Measurements from ENCODE around the gene PON1. TPM values are rescaled to one million over a fixed set of nuclear protein-coding genes. Genes with fewer than 3 reads are reported as not detected.

PON1 gene
- total and polyA plus RNA-seq, 2 of the 8 experiments (the other 6 are each of a cell fraction or from before 2014, with no cell fraction given): not detected

DNA sequence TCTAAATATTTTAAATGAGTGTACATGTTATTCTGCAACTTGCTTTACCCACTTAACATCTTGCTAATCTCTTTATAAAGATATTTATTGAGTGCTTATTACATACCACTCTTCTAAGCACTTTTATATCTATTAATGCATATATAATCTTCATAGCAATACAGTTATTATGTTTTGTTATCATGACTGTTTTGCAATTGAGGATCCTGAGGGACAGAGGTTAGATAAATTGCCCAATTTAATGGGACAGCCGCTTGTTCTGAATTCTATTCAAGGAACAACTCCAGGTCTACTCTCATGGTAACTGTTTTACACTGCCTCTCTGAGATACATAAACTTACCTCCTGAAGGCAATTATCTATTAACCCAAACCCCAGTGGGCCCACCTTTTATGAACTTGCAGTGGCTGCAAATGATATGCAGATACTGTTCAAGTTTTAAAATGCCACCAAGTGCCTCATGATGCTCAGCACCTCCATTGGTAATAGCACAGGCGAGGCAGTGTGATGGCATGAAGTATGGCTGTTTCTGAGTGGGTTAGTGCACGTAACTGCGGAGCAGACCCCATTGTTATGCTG, 60.5 kb downstream of the PON1 start (continued):
- TF ChIP-seq, protein P1, sequence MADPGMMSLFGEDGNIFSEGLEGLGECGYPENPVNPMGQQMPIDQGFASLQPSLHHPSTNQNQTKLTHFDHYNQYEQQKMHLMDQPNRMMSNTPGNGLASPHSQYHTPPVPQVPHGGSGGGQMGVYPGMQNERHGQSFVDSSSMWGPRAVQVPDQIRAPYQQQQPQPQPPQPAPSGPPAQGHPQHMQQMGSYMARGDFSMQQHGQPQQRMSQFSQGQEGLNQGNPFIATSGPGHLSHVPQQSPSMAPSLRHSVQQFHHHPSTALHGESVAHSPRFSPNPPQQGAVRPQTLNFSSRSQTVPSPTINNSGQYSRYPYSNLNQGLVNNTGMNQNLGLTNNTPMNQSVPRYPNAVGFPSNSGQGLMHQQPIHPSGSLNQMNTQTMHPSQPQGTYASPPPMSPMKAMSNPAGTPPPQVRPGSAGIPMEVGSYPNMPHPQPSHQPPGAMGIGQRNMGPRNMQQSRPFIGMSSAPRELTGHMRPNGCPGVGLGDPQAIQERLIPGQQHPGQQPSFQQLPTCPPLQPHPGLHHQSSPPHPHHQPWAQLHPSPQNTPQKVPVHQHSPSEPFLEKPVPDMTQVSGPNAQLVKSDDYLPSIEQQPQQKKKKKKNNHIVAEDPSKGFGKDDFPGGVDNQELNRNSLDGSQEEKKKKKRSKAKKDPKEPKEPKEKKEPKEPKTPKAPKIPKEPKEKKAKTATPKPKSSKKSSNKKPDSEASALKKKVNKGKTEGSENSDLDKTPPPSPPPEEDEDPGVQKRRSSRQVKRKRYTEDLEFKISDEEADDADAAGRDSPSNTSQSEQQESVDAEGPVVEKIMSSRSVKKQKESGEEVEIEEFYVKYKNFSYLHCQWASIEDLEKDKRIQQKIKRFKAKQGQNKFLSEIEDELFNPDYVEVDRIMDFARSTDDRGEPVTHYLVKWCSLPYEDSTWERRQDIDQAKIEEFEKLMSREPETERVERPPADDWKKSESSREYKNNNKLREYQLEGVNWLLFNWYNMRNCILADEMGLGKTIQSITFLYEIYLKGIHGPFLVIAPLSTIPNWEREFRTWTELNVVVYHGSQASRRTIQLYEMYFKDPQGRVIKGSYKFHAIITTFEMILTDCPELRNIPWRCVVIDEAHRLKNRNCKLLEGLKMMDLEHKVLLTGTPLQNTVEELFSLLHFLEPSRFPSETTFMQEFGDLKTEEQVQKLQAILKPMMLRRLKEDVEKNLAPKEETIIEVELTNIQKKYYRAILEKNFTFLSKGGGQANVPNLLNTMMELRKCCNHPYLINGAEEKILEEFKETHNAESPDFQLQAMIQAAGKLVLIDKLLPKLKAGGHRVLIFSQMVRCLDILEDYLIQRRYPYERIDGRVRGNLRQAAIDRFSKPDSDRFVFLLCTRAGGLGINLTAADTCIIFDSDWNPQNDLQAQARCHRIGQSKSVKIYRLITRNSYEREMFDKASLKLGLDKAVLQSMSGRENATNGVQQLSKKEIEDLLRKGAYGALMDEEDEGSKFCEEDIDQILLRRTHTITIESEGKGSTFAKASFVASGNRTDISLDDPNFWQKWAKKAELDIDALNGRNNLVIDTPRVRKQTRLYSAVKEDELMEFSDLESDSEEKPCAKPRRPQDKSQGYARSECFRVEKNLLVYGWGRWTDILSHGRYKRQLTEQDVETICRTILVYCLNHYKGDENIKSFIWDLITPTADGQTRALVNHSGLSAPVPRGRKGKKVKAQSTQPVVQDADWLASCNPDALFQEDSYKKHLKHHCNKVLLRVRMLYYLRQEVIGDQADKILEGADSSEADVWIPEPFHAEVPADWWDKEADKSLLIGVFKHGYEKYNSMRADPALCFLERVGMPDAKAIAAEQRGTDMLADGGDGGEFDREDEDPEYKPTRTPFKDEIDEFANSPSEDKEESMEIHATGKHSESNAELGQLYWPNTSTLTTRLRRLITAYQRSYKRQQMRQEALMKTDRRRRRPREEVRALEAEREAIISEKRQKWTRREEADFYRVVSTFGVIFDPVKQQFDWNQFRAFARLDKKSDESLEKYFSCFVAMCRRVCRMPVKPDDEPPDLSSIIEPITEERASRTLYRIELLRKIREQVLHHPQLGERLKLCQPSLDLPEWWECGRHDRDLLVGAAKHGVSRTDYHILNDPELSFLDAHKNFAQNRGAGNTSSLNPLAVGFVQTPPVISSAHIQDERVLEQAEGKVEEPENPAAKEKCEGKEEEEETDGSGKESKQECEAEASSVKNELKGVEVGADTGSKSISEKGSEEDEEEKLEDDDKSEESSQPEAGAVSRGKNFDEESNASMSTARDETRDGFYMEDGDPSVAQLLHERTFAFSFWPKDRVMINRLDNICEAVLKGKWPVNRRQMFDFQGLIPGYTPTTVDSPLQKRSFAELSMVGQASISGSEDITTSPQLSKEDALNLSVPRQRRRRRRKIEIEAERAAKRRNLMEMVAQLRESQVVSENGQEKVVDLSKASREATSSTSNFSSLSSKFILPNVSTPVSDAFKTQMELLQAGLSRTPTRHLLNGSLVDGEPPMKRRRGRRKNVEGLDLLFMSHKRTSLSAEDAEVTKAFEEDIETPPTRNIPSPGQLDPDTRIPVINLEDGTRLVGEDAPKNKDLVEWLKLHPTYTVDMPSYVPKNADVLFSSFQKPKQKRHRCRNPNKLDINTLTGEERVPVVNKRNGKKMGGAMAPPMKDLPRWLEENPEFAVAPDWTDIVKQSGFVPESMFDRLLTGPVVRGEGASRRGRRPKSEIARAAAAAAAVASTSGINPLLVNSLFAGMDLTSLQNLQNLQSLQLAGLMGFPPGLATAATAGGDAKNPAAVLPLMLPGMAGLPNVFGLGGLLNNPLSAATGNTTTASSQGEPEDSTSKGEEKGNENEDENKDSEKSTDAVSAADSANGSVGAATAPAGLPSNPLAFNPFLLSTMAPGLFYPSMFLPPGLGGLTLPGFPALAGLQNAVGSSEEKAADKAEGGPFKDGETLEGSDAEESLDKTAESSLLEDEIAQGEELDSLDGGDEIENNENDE (IDR thresholded peaks at IDR 0.05; ENCODE audit: insufficient replicate concordance, low read length): no peak
- TF ChIP-seq PHF8 (conservative IDR thresholded peaks at IDR 0.05; ENCODE audit: low read depth, low read length) (no peak), CBX8 (IDR thresholded peaks at IDR 0.05; ENCODE audit: borderline replicate concordance, low read depth, low read length) (no peak), BCL11A (IDR thresholded peaks at IDR 0.05; ENCODE audit: low read depth in 2 of 2, low read length in 2 of 2) (no peak), SRF (IDR thresholded peaks at IDR 0.05; ENCODE audit: low read depth, low read length) (no peak), KDM4A (IDR thresholded peaks at IDR 0.05; ENCODE audit: low read depth, low read length, severe bottlenecking) (no peak)

All from H1 (cell line).